ENCODE data around the gene ZC3H10.

The ZC3H10 gene

GRCh38 chr12:56103066-56103711 lies 14.9 kb upstream of the ZC3H10 start:
- DNase-seq (ENCODE audit: low spot score) = no peak

GRCh38 chr12:56103823-56104108 lies 14.3 kb upstream of the ZC3H10 start:
- DNase-seq (ENCODE audit: low spot score) = no peak

DNA sequence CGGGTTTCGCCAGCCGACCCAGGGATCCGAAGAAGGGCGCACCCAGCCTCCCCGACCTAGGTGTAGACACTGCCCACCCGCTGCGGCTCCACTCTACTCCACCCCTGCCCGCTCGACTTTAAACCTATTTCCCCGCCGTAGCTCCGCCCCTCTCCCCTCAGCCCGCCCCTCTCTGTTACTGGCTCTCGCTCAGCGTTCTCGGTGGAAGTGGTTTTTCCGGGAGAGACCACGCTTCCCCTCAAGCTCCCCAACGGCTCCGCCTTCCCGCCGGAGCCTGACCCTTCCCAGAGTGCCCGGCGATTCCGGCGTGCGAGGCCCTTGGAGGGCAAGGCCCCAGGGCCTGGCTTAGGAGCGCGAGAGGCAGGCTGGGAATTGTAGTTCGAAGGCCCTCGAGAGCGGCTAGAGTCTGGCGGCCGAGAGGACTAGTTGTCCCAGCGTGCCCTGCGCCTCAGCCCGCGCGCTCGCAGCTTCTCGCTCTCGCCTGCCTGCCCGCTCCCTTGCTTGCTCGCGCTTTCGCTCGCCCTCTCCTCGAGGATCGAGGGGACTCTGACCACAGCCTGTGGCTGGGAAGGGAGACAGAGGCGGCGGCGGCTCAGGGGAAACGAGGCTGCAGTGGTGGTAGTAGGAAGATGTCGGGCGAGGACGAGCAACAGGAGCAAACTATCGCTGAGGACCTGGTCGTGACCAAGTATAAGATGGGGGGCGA lies 13.8 kb upstream of the ZC3H10 start, which contains the start of gene PA2G4:
Gene PA2G4, plus strand, starts transcription at position 451 of the 706 bp plus-strand sequence. Its CDS starts 179 bp downstream, at position 630.
- DNase-seq (ENCODE audit: low spot score) = peak; percentile 99

- peak; percentile 50 for DNase-seq (ENCODE audit: low spot score)
These were observed 13.1 kb upstream of the ZC3H10 start for GRCh38 chr12:56104815-56105608.

DNA sequence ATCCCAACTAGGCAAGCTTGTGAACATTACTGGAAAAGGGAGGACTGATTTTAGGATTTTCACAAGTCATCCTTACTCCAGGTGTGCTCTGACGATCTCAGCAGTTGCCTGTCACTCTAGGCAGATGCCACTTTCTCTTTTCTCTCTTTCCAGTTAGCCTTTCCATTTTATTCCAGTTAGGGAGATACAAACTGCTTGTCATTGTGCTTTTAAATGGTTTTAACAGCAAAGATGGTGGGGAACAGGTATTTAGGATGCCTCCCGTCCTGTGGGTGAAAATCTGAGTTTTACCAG lies 12.5 kb upstream of the ZC3H10 start:
- DNase-seq (ENCODE audit: low spot score) = no peak

DNA sequence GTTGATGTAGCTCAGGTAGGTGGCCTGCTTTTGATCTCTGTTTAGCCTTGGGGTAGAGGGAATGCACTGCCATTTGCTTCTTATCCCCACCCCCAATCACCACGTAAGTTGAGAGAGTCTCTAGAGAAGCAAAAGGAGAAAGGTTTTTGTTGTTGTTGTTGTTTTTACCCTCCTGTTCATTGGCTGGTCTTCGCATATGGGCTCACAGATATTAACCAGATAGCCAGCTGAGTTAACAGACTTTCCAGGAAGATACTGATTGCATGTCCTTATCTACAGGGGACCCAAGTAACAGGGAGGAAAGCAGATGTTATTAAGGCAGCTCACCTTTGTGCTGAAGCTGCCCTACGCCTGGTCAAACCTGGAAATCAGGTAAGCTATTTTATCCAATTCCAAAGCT lies 10.8 kb upstream of the ZC3H10 start:
- no peak for DNase-seq (ENCODE audit: low spot score)

DNA sequence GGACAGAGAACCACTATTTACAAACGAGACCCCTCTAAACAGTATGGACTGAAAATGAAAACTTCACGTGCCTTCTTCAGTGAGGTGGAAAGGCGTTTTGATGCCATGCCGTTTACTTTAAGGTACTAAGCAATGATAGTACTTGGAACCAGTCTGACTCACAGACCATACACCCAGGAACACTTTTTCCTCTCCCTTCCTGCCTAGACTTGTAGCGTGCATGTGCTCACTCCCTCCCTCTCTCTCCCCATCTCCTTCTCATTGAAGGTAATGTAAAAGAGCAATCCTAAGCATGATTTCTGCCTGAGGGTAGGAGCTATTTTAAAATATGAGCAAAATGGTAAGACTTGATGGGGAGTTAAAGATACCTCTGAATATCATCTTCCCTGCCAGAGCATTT lies 7.5 kb upstream of the ZC3H10 start:
- DNase-seq (ENCODE audit: low spot score) = no peak

DNA sequence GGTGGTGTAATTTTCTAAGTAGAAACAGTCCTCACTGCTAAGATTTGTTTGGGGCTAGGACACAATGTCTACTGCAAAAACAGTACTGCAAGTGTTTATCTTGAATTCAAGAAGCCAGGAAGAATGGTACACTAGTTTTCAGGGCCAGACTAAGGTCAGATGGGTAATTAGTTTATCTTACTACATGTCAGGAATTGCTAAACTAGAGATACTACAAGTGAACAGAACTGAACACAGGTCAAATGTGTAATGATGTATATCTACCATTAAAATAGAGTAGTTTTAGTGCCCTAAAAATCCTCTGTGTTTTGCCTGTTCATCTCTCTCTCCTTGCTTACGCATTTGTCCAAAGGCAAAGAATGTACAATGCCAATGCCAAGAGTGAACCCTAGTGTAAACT lies 4.0 kb upstream of the ZC3H10 start:
- DNase-seq (ENCODE audit: low spot score) = no peak

GRCh38 chr12:56115329-56115728 lies 2.7 kb upstream of the ZC3H10 start:
- no peak for DNase-seq (ENCODE audit: low spot score)

GRCh38 chr12:56116267-56117081 lies 1.6 kb upstream of the ZC3H10 start, which contains the start of gene RPL41:
Gene RPL41, plus strand, starts transcription at chr12:56116633.
- peak; percentile 97 for DNase-seq (ENCODE audit: low spot score)

DNA sequence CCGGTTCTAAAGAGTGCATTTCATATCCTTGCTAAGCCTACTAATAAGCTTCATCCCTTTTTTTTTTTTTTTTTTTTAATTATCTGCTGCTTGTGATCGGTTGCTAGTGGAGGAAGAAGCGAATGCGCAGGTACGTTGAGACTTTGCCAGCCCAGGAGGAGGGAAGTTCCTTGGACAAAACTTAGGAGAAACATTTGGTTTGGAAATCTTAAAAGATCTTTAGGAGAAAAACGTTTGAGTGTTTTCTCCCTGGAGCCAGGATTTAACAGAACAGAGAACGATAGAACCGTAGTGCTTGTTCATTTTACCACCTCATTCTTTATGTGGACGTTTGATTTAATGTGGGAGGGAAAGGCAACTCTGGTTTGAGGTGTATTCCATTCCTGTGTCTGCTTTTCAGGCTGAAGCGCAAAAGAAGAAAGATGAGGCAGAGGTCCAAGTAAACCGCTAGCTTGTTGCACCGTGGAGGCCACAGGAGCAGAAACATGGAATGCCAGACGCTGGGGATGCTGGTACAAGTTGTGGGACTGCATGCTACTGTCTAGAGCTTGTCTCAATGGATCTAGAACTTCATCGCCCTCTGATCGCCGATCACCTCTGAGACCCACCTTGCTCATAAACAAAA lies 872 bp upstream of the ZC3H10 start:
- peak; percentile 52 for DNase-seq (ENCODE audit: low spot score)

- DNase-seq (ENCODE audit: low spot score) = no peak
These were observed 757 bp downstream of the ZC3H10 start for GRCh38 chr12:56118688-56119357.

GRCh38 chr12:56119361-56119796 lies 1.3 kb downstream of the ZC3H10 start:
- DNase-seq (ENCODE audit: low spot score) = peak; percentile 84

DNA sequence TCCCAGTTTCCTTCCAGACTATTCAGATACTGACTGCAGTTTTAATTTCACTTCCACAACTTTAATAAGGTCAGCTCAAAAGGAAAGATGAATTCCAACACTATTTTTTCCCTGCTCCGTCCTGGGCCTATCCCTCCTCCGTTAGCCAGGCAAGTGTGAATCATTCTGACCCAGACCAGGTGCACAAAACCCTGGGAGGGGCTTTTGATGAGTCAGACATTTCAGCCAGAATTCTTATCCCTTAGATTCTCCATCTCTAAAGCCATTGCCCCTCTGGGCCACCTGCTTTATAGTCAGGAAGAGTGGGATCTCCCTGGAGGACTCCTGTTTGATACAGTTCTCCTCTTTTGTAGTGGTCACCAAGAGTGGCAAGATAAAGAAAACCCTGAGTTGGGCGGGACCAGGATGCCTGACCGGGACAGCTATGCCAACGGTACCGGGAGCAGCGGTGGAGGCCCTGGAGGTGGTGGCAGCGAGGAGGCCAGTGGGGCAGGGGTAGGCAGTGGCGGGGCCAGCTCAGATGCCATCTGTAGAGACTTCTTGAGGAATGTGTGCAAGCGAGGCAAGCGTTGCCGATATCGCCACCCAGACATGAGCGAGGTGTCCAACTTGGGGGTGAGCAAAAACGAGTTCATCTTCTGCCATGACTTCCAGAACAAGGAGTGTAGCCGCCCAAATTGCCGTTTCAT lies 2.2 kb downstream of the ZC3H10 start:
- no peak for DNase-seq (ENCODE audit: low spot score)

GRCh38 chr12:56121204-56121870 lies 3.3 kb downstream of the ZC3H10 start:
- DNase-seq (ENCODE audit: low spot score) = no peak

DNA sequence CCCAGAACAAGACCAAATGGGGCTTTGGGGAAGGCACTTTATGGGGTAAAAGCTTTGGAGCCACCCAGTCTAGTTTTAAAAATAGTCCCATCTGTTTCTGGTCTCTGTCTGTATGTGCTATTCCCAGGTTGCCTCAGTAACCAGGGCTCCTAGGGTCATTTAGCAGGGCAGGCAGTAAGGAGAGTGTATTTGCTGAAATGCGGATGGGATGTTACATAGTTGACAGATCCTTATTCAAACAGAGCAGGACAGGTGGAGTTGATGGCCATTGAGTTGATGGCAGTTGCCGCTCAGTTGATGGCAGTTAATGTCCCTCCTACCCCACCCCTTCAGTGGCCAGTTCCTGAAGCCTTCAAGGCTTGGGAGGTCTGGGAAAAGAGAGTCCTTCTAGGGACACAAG lies 4.6 kb downstream of the ZC3H10 start:
- no peak for DNase-seq (ENCODE audit: low spot score)

GRCh38 chr12:56124133-56124532 lies 6.1 kb downstream of the ZC3H10 start:
- no peak for DNase-seq (ENCODE audit: low spot score)

DNA sequence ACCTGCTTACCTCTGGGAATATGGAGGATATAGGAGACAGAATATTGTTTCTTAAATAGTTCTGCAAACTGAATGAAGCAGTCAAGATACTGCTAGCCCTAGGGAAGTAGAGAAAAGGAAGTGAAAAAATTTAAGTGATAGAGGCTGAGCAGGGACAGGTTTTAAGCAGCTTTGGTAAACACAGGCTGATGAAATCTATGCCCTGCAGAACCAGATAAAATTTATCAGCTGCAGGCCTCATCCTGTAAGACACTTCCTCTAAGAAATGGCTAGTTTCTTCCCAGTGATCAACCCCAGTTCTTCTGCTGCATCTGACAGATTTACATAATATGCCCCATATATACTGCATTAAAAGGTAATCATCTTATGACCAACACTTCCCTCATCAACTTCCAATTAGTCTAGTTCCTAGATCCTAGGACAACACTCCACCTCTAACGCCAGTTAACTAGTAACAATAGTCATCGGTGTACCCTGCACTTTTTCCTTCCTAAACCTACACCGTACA lies 8.7 kb downstream of the ZC3H10 start:
- DNase-seq (ENCODE audit: low spot score) = peak; percentile 80

- DNase-seq (ENCODE audit: low spot score) = no peak
These were observed 9.4 kb downstream of the ZC3H10 start for GRCh38 chr12:56127485-56127887.

All from NAMALWA (cell line).